Cortex of kidney (tissue), 1 donor: ENCODE measurements around the gene SPTY2D1.
"Not testable (repeated sequence)": the region's sequence is repeated elsewhere in the genome, so short reads cannot be mapped to it uniquely, and the experiment has no call there.

Experiments used
- DNase-seq: peaks from one replicate; lab custom pipeline; 2025; lab: John Stamatoyannopoulos, UW

SPTY2D1 gene

DNA sequence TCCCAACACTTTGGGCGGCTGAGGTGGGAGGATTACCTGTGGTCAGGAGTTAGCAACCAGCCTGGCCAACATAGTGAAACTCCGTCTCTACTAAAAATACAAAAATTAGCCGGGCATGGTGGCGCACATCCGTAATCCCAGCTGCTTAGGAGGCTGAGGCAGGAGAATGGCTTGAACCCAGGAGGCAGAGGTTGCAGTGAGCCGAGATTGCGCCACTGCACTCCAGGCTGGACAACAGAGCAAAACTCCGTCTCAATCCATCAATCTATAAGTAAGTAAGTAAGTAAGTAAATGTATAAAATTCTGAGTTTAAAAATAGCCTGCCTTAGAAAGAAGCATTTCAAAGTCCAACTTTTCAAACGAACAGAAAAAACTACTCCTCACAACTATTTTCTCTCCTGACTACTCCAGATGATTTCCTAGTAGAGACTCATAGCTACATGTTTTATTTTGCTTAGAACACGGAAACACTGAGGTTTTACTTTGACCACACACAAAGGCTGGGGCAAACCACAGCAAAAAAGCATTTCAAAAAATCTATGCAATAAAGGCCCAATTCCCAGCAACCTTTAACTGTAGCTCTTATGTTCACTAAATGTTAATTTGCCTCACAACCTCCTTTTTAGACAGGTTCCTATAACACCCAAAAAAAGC lies 16.3 kb downstream of the SPTY2D1 start:
- DNase-seq: no peak

DNA sequence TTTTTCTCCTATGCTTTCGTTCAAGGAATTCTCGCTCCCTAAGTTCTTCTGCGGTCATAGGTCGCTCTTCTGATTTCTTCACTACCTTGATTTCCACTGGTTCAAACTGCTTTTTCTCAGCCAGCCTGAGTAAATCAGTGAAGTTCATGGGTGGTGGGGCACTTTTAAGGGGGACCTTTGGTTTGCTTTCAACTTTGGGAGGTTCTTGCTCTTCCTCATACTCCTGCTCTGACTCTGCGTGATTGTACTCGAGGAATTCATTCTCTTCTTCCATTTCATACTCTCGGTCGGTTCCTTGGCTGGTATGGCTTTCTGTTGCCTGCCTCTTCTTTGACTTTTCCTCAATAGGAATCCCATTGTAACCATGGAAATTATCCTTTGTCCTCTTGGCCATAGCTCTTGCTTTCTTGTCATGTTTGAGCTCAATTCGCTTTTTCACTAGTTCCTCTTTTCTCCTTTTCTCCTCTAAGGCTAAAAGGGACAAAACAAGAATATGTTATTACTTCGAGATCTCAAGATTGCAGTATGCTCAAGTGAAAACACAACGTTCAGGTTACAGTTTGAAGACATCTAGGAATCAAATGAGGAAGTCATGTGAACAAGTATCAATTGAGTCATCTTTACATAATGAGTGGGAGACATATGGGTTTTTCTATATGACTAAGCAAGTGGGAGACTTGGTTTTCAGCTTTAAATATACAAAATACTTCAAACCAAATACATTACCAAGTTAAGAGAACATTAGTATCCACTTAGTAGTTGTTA lies 18.3 kb downstream of the SPTY2D1 start:
- DNase-seq: no peak

DNA sequence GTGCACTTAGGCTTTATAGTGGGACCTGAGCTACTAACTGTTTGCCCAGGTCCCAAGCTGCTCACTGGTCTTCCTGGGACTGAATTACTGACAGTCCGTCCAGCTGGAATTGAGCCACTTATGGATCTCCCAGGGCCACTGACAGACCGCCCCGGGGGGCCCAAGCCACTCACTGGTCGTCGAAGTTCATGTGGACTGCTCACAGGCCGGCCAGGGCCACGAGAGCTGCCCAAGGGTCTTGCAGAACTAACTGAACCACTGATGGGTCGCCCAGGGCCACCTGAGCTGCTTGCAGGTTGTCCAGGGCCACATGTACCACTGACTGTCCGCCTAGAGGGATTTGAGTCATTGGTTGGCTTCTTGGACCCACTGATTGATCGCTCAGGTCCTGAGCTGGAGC lies 19.5 kb downstream of the SPTY2D1 start:
- DNase-seq: no peak

DNA sequence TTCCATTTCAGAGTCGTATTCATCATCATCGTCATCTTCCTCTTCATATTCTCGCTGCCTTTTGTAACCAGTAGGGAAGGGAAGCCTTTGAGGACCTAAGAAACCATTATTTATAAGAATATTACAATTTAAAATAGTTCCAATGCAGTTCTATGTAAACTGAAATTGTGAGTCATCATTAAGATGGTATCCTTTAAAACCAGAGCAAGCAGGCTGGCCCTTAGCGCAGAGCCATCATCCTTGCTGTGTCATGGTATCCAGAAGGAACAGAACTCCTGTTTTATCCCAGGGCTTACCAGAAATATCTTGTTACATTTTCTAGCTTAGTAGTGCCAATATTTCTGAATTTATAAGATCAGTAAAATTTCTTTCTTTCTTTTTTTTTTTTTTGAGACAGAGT lies 21.7 kb downstream of the SPTY2D1 start:
- DNase-seq: no peak

DNA sequence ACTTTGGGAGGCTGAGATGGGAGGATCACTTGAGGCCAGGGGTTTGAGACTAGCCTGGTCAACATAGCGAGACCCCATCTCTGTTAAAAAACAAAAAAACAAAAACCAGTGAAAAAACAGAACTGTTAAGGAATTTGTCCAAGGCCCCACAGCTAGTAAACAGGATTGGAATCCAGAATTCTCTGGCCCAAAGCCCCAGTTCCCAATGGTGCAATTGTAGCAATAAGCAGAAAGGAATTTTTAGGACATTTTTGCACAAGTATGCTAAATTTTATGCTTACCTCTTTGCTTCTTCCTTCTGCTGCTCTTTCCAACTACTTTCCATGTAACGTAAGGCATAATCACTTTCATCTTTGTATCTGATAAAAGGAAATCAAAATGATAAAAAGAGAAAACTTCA lies 22.9 kb downstream of the SPTY2D1 start:
- DNase-seq: no peak

- no peak for DNase-seq
These were observed 25.8 kb downstream of the SPTY2D1 start for GRCh38 chr11:18608376-18608775.

DNA sequence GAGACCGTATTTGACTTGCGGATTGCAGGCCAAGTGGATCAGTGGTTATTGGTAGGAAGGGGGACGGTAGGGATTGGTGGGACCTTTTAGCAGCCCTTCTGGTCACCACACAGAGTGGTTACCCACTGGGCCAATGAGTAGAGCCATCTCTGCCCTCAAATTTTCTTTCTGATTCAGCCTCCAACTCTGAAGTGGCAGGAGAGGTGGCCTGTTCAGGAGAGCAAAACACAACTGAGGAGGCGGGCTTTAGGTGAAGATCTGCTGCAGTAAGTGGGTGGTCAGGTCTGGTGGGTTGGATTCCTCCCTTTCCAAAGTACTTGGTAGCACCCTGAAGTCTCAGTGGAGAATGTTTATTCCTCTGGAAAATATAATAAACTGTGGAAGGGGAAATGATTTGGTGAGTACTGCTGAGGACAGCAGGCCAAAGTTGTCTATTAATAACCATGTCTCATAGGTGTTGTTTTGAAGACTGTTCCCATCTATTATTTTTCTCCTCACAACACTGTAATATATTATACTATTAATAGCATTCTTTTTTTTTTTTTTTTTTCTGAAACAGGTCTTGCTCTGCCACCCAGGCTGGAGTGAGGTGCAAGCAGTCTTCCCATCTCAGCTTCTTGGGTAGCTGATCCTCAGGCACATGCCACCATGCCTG lies 33.1 kb downstream of the SPTY2D1 start:
- DNase-seq: no peak

- DNase-seq: no peak
These were observed 34.4 kb downstream of the SPTY2D1 start, which contains the start of gene MISFA for GRCh38 chr11:18599739-18600230. Gene MISFA (plus strand): TSS chr11:18599789. CDS start chr11:18599929, 140 bp downstream.

- no peak for DNase-seq
These were observed 39.0 kb downstream of the SPTY2D1 start for GRCh38 chr11:18594999-18595749.

DNA sequence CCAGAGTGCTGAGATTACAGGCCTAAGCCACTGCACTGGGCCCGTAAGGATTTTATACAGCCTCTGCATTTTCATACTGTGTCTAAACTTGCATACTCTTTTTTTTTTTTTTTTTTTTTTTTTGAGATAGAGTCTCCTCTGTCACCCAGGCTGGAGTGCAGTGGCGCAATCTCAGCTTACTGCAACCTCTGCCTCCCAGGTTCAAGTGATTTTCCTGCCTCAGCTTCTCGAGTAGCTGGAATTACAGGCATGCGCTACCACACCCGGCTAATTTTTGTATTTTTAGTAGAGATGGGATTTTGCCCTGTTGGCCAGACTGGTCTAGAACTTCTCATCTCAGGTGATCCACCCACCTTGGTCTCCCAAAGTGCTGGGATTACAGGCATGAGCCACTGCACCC lies 40.1 kb downstream of the SPTY2D1 start:
- not testable (repeated sequence) for DNase-seq

DNA sequence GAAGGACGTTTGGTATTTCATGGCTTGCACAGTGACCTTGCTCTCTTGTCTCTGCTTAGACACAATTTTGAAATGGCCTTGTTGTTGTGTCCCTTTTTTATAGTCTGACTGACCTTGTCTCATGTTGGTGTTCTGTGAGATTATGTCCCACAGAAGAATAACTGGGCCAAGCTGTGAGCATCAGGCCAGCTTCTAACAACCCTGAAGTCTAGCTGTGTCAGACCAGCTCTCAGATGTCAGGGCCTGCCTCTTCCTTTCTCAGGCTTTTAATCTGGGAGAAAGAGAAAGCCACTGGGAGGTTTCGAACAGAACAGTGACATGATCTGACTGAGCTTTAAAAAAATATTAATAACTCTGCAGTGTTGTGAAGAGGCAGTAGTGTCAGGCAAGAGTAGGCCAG lies 43.6 kb downstream of the SPTY2D1 start:
- no peak for DNase-seq

DNA sequence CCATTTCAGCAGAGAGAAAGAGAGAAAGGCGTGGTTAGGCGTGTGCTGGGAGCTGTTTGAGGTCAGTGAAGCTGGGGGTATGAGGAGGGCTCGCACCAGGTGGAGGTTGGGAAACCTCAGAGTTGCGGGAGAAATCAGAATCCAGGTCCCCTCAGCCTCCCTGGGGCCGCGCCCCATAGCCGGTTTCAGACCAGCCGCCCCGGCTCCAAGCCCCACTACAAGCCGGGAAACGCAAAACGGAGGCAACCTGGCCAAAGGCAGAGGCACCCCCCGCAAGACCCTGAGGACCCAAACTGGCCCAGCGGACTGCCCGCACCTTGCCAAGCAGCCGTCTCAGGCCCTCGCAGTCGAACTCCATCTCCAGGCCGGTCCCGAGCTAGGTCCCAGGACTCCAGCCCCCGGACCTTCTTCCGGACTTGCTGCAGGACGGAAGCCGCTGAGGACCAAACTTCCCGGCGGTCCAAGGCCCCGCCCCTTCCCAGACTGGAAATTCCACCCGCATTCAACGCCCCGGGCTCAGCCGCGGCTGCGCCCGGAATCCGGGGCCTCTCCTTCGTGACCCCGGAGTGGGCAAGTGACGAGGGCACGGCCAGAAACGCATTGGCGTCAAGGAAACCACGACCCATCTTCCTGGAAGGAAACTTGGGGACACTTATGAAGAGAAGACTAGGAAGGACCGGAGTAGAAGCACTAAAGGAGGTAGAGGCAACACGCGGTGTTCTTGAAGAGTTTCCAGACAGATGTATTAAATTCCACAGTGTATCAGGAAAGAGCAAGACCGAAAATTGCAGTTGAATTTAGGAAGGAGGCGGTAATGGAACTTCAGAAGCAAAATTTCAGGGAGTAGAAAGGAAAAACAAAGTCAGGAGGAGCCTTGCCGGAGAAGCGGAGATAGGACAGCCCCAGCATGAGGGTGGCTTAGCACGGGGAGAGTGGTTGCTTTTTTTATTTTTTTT lies 45.6 kb downstream of the SPTY2D1 start, which contains the start of gene UEVLD:
TSS of gene UEVLD (minus strand) at position 438 of the 956 bp plus-strand sequence. CDS start at position 358, 80 bp downstream.
- peak; percentile 52 for DNase-seq

- DNase-seq: no peak
These were observed 52.3 kb downstream of the SPTY2D1 start for GRCh38 chr11:18581825-18582224.

GRCh38 chr11:18580113-18580766 lies 53.9 kb downstream of the SPTY2D1 start:
- no peak for DNase-seq

- no peak for DNase-seq
These were observed 55.1 kb downstream of the SPTY2D1 start for GRCh38 chr11:18578975-18579598.

GRCh38 chr11:18575361-18575760 lies 58.8 kb downstream of the SPTY2D1 start:
- DNase-seq: no peak

- DNase-seq: no peak
These were observed 67.1 kb downstream of the SPTY2D1 start for GRCh38 chr11:18567081-18567480.

DNA sequence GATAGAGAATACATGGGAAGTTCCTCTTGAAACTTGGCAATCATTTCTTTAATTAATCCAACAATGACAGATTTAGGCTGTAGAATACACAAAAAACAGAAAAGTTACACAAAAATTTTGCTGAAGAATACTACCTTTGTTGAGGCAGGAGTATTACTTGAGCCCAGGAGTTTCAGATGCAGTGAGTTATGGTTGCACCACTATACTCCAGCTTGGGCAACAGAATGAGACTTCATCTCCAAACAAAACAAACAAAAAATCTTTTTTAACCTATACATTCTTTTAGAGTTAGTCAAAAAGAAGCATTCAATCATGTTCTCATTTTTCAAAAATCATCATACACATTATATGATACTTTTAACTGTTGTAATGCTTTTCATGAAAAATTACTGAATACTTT lies 67.7 kb downstream of the SPTY2D1 start:
- no peak for DNase-seq

GRCh38 chr11:18564149-18564548 lies 70.0 kb downstream of the SPTY2D1 start:
- no peak for DNase-seq
